Subcutaneous adipose tissue (tissue), 4 donors: ENCODE data around the gene IP6K1. TPM values are rescaled to one million over a fixed set of nuclear protein-coding genes. Genes with fewer than 3 reads are reported as not detected.

Source experiments
- total RNA-seq, 4 donors: library from RNA; depleted of rRNA; stranded (reverse); fragments of >200 nt; gene quantifications; one replicate each; pipeline ENCODE4 v1.1.0, GENCODE V29; 2016
- TF ChIP-seq, protein P1 (sequence below): fragments of 450-650 bp; IDR thresholded peaks from one replicate; pipeline ENCODE4 v1.5.1; 2016; ENCODE audit warnings: low read depth, mild to moderate bottlenecking, control low read depth, antibody characterized with exemption, moderate library complexity

Gene IP6K1
- total RNA-seq, 4 donors from 2014 or later = 25.1 to 36.7 (median 31.6) TPM

DNA sequence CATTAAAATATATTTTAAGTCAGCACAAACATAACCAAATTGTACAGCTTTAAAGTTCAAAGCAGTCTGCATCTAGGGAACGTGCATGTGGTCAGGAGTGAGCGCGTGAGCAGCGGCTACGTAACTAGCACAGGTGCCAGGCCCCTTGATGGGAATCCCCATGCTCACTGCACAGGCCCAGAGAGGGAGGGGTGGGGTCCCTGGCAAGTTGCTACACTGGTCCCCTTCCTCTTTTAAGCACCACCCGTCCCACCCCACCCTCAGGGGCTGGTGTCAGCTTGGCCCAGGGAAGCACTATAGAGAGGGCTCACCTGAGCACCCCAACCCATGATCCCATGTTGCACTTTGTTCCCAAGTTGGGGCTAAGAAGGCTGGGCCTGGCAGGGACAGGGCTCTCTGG, 61.8 kb downstream of the IP6K1 start:
- TF ChIP-seq, protein P1, sequence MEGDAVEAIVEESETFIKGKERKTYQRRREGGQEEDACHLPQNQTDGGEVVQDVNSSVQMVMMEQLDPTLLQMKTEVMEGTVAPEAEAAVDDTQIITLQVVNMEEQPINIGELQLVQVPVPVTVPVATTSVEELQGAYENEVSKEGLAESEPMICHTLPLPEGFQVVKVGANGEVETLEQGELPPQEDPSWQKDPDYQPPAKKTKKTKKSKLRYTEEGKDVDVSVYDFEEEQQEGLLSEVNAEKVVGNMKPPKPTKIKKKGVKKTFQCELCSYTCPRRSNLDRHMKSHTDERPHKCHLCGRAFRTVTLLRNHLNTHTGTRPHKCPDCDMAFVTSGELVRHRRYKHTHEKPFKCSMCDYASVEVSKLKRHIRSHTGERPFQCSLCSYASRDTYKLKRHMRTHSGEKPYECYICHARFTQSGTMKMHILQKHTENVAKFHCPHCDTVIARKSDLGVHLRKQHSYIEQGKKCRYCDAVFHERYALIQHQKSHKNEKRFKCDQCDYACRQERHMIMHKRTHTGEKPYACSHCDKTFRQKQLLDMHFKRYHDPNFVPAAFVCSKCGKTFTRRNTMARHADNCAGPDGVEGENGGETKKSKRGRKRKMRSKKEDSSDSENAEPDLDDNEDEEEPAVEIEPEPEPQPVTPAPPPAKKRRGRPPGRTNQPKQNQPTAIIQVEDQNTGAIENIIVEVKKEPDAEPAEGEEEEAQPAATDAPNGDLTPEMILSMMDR = no peak

GRCh38 chr3:49723628-49724551, 62.5 kb downstream of the IP6K1 start, which contains the start of gene GMPPB:
GMPPB (minus strand) TSS chr3:49723951; CDS start chr3:49723726, 225 bp downstream.
- TF ChIP-seq, protein P1 = no peak

- TF ChIP-seq, protein P1 = no peak
These were observed 63.1 kb downstream of the IP6K1 start for GRCh38 chr3:49723296-49723627.

GRCh38 chr3:49722896-49723295, 63.4 kb downstream of the IP6K1 start:
- TF ChIP-seq, protein P1 = no peak

DNA sequence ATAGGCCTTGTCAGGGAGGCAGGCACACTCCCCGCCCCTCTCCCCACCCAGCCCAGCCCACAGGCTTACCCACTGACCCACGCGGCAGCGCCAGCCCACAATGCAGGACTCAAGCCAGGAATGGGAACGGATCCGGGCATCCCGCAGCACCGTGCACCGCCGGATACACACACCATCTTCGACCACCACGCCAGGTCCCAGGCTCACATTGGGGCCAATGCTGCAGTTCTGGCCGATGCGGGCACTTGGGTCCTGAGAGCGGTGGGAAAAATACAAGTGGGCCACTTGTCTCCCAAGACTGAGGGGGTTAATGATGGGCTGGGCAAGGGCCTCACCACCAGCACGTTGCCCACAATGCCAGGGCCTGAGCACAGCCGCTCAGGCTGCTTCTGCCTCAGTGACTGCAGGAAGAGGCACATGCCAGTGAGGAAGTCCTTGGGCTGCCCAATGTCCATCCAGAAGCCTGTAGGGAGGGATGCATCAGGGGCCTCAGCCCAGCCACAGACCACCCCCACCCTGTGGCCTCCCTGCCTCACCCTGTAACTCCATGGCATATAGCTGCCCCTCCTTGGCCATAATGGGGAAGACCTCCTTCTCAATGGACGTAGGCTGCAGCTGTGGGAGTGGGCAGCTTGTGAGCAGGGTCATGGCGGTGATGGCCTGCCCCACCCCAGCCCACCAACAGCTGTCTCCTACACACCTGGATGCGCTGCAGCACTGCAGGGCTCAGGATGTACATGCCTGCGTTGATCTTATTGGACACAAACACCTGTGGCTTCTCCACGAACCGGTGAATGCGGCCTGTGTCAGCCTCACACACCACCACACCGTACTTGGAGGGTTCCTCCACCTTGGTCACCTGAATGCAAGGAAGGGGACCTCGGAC, 64.2 kb downstream of the IP6K1 start:
- TF ChIP-seq, protein P1 = no peak

DNA sequence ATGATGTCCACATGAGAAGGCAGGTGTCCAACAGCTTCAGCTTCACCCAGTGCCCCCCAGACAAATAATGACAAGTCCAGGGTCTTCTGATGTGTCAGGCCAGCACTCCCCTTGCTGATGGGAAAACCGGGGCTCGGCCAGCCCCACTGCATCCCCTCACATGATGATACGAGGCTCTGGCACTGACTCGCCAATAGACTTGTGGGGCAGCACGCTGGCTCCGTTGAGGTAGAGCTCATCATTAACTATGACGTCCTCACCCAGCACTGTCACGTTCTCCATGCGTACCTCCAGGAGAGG, 64.8 kb downstream of the IP6K1 start:
- TF ChIP-seq, protein P1 = no peak
